NCI-H2029 (cell line): Measurements from ENCODE around the gene PROC.
"Not testable (repeated sequence)": the region's sequence is repeated elsewhere in the genome, so short reads cannot be mapped to it uniquely, and the experiment has no call there.

Experiments
- DNase-seq: peaks from one replicate; lab custom pipeline; 2025; lab: John Stamatoyannopoulos, UW

Gene PROC

GRCh38 chr2:127427376-127428056 is 9.3 kb downstream of the PROC start:
- DNase-seq = no peak

GRCh38 chr2:127428057-127428814 is 10.0 kb downstream of the PROC start:
- no peak for DNase-seq

GRCh38 chr2:127428815-127429109 is 10.5 kb downstream of the PROC start:
- no peak for DNase-seq

- DNase-seq = no peak
Observed at GRCh38 chr2:127429291-127429690, 11.1 kb downstream of the PROC start.

GRCh38 chr2:127429844-127430425 is 11.7 kb downstream of the PROC start:
- no peak for DNase-seq

GRCh38 chr2:127431408-127432023 is 13.3 kb downstream of the PROC start:
- no peak for DNase-seq

GRCh38 chr2:127434515-127434914 is 16.3 kb downstream of the PROC start:
- DNase-seq = no peak

- no peak for DNase-seq
Observed at GRCh38 chr2:127437056-127437455, 18.8 kb downstream of the PROC start.

GRCh38 chr2:127437781-127438726 is 19.8 kb downstream of the PROC start:
- no peak for DNase-seq

- DNase-seq = no peak
Observed at GRCh38 chr2:127439343-127439742, 21.1 kb downstream of the PROC start.

GRCh38 chr2:127448526-127448925 is 30.3 kb downstream of the PROC start:
- no peak for DNase-seq

GRCh38 chr2:127449414-127449813 is 31.2 kb downstream of the PROC start:
- DNase-seq = no peak

- DNase-seq = no peak
Observed at GRCh38 chr2:127449898-127450297, 31.7 kb downstream of the PROC start.

GRCh38 chr2:127451981-127452380 is 33.8 kb downstream of the PROC start:
- no peak for DNase-seq

GRCh38 chr2:127452423-127452822 is 34.2 kb downstream of the PROC start:
- DNase-seq = not testable (repeated sequence)

GRCh38 chr2:127453013-127453391 is 34.8 kb downstream of the PROC start:
- DNase-seq = no peak

- no peak for DNase-seq
Observed at GRCh38 chr2:127453392-127454171, 35.4 kb downstream of the PROC start.

- no peak for DNase-seq
Observed at GRCh38 chr2:127454595-127455565, 36.7 kb downstream of the PROC start.

- no peak for DNase-seq
Observed at GRCh38 chr2:127455566-127456493, 37.6 kb downstream of the PROC start.
